ENCODE measurements around the gene SLC34A3.

Gene SLC34A3

DNA sequence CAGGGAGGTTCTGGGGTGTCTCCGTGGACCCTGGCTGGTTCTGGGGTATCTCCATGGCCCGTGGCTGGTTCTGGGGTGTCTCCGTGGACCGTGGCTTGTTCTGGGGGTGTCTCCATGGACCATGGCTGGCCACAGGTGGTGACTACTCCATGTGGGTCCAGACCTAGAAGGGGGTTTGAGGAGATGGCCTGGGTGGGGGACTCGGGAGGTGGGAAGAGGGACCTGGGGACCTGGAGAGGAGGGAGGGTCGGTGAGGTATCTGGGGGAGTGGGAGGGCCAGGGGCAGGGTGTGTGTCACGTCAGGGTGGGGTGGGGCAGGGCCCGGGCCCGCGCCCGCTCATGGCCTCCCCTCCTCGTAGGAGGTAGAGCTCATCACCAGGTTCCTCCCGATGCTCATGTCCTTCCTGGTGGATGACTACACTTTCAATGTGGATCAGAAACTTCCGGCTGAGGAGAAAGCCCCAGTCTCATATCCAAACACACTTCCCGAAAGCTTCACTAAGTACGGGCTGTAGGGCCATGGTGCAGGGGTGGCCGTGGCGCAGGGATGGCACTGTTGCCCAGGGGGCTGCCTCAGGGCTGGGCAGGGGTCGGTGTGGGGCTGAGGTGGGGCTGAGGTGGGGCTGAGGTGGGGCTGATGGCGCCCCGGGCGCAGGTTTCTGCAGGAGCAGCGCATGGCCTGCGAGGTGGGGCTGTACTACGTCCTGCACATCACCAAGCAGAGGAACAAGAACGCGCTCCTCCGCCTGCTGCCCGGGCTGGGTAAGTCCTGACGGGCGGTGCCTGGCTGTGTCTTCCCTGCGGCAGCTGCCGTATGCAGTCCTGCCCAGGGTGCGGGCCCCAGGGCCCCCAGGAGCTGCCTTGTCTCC, 36.1 kb downstream of the SLC34A3 start:
- peaks cover 40% of the 10 kb centered on the region for H3K36me3 Mint-ChIP-seq
- CTCF ChIA-PET, result interaction anchor here (0.9 kb wide), 1 partner anchor 20 kb away, joined by 3 read pairs; no protein-coding TSS in a partner anchor
- no peak overlapping the region for H3K4me3 Mint-ChIP-seq
- H3K27ac Mint-ChIP-seq, result no peak overlapping the region
- DNase-seq, result no peak
- peaks cover 25% of the 10 kb centered on the region for H3K4me1 Mint-ChIP-seq
- H3K27me3 Mint-ChIP-seq, result no peaks in the 10 kb centered on the region
- H3K9me3 Mint-ChIP-seq, result no peaks in the 10 kb centered on the region

DNA sequence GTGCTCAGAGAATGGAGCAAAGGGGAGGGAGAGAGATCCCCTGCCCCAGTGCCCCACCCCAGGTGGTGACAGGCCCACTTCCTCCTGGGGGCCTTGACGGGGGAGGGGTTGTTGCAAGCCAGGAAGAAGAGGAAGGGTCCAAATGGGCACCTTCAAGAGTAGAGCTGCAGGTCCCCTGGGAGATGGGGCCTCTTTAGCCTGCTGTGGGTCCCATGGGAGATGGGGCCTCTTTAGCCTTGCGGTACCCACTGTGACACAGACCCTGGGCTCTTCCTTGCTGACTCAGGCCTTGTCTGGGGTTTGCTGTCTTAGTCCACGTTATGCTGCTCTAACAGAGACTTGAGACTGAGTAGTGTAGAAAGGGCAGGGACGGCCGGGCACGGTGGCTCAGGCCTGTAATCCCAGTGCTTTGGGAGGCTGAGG, 37.2 kb downstream of the SLC34A3 start:
- no peaks in the 10 kb centered on the region for H3K9me3 Mint-ChIP-seq
- no peak overlapping the region for H3K4me3 Mint-ChIP-seq
- no peaks in the 10 kb centered on the region for H3K27me3 Mint-ChIP-seq
- no peak overlapping the region for H3K27ac Mint-ChIP-seq
- H3K4me1 Mint-ChIP-seq, result peaks cover 28% of the 10 kb centered on the region
- no peak for DNase-seq
- peaks cover 38% of the 10 kb centered on the region for H3K36me3 Mint-ChIP-seq
- CTCF ChIA-PET, result interaction anchor here (0.9 kb wide), 1 partner anchor 19 kb away, joined by 3 read pairs; no protein-coding TSS in a partner anchor

DNA sequence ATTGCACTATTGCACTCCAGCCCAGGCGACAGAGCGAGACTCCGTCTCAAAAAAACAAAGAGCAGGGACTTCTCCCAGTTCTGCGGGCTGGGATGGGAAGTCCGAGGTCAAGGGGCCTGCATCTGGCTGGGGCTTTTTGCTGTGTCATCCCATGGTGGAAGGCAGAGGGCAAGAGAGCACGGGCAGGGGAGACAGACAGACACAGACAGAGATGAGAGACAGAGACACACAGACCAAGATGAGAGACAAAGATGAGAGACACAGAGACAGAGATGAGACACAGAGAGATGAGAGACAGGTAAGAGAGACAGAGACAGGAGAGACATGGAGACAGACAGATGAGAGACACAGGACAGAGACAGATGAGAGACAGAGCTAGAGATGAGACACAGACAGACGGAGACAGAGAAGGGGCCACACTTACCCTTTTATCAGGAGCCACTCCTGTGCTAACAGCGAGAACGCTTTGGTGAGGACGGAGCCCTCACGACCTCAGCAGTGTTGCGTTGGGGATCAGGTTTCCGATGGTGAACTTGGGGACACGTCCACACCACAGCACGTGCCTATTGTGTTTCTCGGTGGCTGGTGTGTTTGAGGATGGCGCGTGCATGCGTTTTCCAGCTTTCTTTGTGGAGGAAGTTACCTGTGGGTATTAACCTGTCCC, 38.0 kb downstream of the SLC34A3 start:
- DNase-seq, result no peak
- no peaks in the 10 kb centered on the region for H3K9me3 Mint-ChIP-seq
- no peak overlapping the region for H3K4me3 Mint-ChIP-seq
- no peak overlapping the region for H3K27ac Mint-ChIP-seq
- no peaks in the 10 kb centered on the region for H3K27me3 Mint-ChIP-seq
- CTCF ChIA-PET, result interaction anchor here (1.2 kb wide), 1 partner anchor 18 kb away, joined by 3 read pairs; no protein-coding TSS in a partner anchor
- H3K36me3 Mint-ChIP-seq, result peaks cover 41% of the 10 kb centered on the region
- H3K4me1 Mint-ChIP-seq, result peaks cover 30% of the 10 kb centered on the region

DNA sequence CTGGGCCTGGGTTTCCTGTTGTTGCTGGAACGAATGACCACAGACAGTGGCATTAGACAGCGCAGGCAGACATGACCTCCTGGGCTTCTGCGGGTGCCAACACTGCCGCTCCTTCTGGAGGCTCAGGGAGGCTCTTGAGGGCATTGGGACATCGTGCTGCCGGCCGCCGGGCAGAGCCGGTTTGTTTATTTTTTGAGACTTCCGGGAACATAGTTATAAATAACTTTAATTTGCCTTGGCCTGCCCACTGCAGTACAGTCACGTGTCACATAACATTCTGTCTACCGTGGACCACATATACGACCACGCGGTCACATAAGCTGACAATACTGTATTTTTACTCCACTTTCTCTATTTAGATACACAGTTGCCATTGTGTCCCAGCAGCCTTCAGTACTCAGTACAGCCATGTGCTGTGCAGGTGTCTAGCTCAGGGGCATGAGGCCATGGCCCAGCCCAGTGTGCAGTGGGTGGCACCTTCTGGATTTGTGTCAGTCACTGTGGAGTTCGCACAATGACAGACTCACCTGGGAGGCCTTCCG, 38.6 kb downstream of the SLC34A3 start:
- DNase-seq, result no peak
- CTCF ChIA-PET, result interaction anchor here (1.2 kb wide), 1 partner anchor 17 kb away, joined by 3 read pairs; no protein-coding TSS in a partner anchor
- no peaks in the 10 kb centered on the region for H3K9me3 Mint-ChIP-seq
- H3K27ac Mint-ChIP-seq, result no peak overlapping the region
- H3K27me3 Mint-ChIP-seq, result no peaks in the 10 kb centered on the region
- H3K4me1 Mint-ChIP-seq, result peaks cover 30% of the 10 kb centered on the region
- peaks cover 36% of the 10 kb centered on the region for H3K36me3 Mint-ChIP-seq
- no peak overlapping the region for H3K4me3 Mint-ChIP-seq

DNA sequence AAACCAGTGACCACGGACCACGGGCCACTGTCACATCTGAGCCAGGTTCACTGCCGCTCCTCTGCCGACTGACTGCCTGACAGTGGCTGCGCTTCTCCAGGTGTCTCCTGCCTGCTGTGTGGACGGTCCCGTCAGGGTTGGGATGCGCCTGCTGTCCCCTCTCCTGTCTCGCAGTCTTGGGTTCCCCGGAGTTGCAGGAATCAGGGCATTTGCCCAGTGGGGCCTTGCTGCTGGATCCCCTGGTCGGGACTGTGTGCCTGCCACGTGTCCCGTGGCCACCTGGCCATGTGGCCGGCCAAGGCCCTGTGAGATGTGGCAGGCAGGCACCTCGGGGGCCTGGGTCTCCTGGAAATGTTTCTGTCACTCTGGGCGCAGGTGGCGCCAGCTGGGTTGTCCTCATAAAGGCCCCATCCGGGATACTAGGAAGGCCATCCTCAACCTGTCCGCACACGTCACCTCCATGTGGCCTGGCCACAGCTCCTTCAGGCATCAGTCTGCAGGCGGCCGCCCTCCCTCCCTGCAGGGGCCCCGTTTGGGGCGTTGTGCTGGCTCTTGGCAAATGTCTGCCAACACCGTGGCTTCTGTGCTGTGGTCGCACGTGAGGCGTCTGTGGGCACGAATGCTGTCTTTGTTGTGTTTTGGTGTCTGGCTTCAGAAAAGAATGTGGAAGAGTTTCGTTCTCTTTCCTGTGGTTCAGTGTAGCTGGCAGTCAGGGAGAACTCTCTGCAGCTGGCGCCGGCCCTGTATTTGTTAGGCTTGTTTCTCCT, 40.4 kb downstream of the SLC34A3 start:
- DNase-seq, result peak; percentile 73
- Mint-ChIP-seq H3K4me1 (peaks cover 39% of the 10 kb centered on the region), H3K27ac (peak overlapping the region; percentile 59), H3K4me3 (no peak overlapping the region), H3K27me3 (peaks cover 10% of the 10 kb centered on the region), H3K9me3 (no peaks in the 10 kb centered on the region), H3K36me3 (peaks cover 31% of the 10 kb centered on the region)
- CTCF ChIA-PET, result interaction anchor here (1.3 kb wide), 1 partner anchor 16 kb away, joined by 4 read pairs; no protein-coding TSS in a partner anchor

DNA sequence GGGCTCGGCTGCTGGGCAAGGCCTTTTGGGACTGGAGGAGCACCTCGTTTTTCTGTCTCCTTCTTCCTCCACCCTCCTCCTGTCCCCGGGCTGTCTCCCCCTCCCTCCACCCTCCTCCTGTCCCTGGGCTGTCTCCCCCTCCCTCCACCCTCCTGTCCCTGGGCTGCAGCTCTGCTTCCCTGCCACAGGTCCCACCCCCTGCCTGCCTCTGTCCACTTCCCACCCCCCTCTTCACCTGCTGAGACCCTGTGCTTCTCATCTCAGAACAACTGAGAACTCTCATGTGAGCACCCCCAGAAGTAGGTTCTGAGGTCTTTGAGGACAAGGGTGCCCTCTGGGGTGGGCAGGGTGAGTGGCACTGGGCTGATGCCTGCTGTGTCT, 41.0 kb downstream of the SLC34A3 start:
- CTCF ChIA-PET, result interaction anchor here (1.3 kb wide), 1 partner anchor 15 kb away, joined by 4 read pairs; no protein-coding TSS in a partner anchor
- no peaks in the 10 kb centered on the region for H3K9me3 Mint-ChIP-seq
- H3K4me3 Mint-ChIP-seq, result no peak overlapping the region
- peaks cover 14% of the 10 kb centered on the region for H3K27me3 Mint-ChIP-seq
- H3K4me1 Mint-ChIP-seq, result peaks cover 40% of the 10 kb centered on the region
- DNase-seq, result no peak
- H3K36me3 Mint-ChIP-seq, result peaks cover 31% of the 10 kb centered on the region
- H3K27ac Mint-ChIP-seq, result peak overlapping the region; percentile 59

DNA sequence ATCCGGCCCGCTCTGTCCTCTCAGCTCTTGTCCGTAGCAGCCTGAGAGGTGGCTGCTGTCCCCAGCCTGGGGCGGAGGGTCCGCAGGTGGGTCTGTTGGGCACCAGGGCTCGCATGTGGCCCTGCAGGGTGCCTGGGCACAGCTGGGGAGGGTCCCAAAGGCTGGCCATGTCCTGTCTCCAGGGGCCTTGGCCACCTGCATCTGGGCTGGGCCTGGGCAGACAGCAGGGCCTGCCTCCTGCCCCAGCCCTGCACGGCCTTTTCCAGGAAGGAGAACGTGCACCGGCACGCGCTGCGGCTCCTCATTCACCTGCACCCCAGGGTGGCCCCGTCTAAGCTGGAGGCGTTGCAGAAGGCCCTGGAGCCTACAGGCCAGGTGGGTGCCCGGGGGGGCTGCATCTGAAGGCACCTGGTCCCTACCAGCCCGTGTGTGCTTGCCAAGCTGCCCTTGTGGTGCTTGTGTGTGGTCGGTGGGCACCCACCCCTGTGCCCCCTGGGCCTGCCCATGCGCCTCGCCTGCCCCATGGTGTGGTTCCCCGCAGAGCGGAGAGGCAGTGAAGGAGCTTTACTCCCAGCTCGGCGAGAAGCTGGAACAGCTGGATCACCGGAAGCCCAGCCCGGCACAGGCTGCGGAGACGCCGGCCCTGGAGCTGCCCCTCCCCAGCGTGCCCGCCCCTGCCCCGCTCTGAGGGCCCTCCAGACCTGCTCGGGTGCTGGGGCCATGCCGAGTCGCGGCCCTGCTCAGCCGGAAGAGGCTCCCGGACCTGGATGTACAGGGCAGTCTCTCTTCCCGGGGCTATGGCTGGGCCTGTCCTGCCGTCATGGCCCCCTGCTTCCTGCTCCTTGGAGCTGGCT, 41.8 kb downstream of the SLC34A3 start:
- Mint-ChIP-seq H3K36me3 (peaks cover 31% of the 10 kb centered on the region), H3K27me3 (peaks cover 22% of the 10 kb centered on the region), H3K27ac (no peak overlapping the region), H3K9me3 (no peaks in the 10 kb centered on the region), H3K4me1 (peaks cover 44% of the 10 kb centered on the region), H3K4me3 (no peak overlapping the region)
- DNase-seq, result no peak
- CTCF ChIA-PET, result interaction anchor here (1.3 kb wide), 1 partner anchor 14 kb away, joined by 4 read pairs; no protein-coding TSS in a partner anchor

DNA sequence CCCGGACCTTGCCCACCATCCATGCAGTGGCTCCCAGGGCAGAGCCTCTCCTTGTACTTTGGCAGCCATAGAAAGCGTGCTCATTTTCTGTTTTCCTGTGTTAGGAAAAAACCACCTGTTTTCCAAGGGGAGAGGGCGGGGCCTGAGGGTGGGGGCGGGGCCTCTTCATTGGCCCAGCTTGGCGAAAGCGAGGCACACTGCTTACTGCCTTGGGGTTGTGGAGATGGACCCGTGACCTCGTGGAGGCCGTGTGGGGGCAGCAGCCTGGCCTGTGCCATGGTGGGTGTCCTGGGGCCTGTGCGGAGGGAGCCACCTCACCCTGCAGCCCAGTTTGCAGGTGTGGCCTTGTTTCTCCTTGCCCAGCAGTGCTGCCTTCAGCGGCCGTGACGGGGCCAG, 42.4 kb downstream of the SLC34A3 start:
- CTCF ChIA-PET, result no interaction called here
- H3K9me3 Mint-ChIP-seq, result no peaks in the 10 kb centered on the region
- peaks cover 26% of the 10 kb centered on the region for H3K36me3 Mint-ChIP-seq
- no peak overlapping the region for H3K4me3 Mint-ChIP-seq
- H3K4me1 Mint-ChIP-seq, result peaks cover 45% of the 10 kb centered on the region
- no peak overlapping the region for H3K27ac Mint-ChIP-seq
- H3K27me3 Mint-ChIP-seq, result peaks cover 27% of the 10 kb centered on the region
- no peak for DNase-seq

DNA sequence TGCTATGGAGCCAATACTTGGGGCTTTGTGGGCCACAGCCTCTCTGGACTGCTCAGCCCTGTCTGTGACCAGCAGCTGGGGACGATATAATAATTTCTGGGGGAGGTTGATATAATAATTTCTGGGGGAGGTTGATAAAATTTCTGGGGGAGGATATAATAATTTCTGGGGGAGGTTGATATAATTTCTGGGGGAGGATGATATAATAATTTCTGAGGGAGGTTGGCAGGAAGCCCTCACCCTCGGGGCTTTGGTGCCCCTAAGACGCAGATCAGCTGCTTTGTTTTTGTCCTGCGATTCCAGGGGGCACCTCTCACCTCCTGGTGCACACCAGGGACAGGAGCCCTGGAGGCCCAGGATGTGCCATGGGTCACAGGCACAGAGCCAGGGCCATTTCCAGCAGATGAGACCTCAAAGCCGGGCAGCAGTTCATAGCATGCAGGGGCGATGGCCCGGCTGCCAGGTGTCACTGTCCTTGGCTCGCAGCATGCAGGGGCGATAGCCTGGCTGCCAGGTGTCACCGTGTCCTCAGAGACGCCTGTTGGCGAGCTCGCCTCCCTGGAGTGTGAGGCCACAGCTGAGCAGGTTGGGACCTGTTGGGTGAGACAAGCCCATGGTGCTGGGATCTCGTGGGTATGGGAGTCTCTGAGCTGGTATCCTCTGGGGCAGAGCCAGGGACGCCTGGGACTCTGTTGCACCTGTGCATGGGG, 43.1 kb downstream of the SLC34A3 start:
- CTCF ChIA-PET, result interaction anchor here (0.8 to 1.1 kb wide), 2 partner anchors 12 to 57 kb away, joined by 3 to 5 read pairs; no protein-coding TSS in a partner anchor
- Mint-ChIP-seq H3K27me3 (peaks cover 27% of the 10 kb centered on the region), H3K27ac (no peak overlapping the region), H3K4me3 (no peak overlapping the region), H3K4me1 (peaks cover 42% of the 10 kb centered on the region), H3K36me3 (peaks cover 21% of the 10 kb centered on the region), H3K9me3 (no peaks in the 10 kb centered on the region)
- DNase-seq, result no peak

DNA sequence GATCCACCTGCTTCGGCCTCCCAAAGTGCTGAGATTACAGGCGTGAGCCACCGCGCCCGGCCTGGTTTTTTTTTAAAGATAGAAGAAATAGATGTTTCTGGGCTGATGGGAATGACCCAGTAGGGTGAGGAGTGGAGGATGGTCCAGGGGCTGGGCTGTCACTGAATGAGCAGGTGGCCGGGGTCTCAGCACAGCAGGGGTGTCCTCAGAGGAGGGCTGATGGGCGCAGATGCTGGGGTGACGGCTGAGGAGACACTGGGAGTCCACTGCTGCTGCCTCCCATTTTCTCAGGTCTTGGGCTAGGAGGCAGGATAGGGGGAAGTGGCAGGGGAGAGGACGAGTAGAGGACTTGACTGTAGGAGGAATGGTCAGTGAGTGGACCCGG, 44.5 kb downstream of the SLC34A3 start:
- peaks cover 34% of the 10 kb centered on the region for H3K27me3 Mint-ChIP-seq
- no peak overlapping the region for H3K4me3 Mint-ChIP-seq
- H3K9me3 Mint-ChIP-seq, result no peaks in the 10 kb centered on the region
- CTCF ChIA-PET, result no interaction called here
- peaks cover 10% of the 10 kb centered on the region for H3K36me3 Mint-ChIP-seq
- peaks cover 34% of the 10 kb centered on the region for H3K4me1 Mint-ChIP-seq
- no peak overlapping the region for H3K27ac Mint-ChIP-seq
- no peak for DNase-seq

DNA sequence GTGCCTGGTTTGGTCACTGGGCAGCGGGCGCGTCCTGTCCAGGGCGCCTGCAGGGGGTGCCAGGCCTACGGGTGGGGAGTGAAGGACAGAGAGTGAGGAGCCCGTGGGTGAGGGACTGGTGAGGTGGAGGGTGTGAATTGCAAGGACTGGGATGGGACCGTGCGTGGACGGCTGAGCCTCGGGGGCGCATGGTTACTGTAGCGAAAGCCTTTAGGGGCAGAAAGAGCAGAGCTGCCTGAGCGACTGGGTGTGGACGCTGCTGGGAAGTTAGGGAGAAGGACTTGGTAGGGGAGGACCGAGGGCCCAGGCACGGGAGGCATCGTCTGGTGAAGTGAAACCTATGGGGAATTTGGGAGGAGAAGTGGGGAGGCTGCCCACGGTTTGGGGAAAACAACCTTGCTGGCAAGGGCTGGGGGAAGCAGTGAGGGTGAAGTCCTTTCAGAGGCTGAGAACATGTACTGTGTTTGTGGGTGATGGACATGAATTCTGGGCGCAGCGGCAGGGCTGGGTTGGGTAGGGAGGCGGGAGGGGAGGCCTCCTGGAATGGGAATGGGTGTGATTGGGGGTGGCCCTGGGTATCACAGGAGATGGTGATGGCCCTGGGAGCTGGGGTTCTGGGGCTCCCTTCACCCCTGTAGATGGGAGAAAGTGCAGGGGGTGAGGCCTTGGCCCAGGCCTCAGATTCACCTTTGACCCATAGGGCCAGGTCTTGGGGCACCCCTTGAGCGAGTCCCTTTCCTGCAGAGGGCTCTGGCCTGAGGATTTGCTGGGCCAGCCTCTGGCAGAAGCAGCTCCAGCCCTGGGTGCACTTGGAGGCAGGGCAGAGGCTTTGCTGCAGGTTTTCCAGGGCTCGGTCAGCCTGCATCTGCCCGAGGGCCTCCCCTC, 45.1 kb downstream of the SLC34A3 start:
- Mint-ChIP-seq H3K36me3 (peaks cover 10% of the 10 kb centered on the region), H3K27ac (no peak overlapping the region), H3K27me3 (peaks cover 38% of the 10 kb centered on the region), H3K4me1 (peaks cover 34% of the 10 kb centered on the region), H3K4me3 (no peak overlapping the region), H3K9me3 (no peaks in the 10 kb centered on the region)
- CTCF ChIA-PET, result no interaction called here
- no peak for DNase-seq

Data from activated naive CD4-positive, alpha-beta T cell treated with anti-CD3 and anti-CD28 coated beads, Interleukin-2, amount 10 ng/mL, durations not matched to agents 7 days and 5 days (primary cell).